Effector memory CD4-positive, alpha-beta T cell (primary cell): ENCODE data around the gene MAST3.

Experiments
- DNase-seq, 3 donors: peaks; one replicate each; pipeline ENCODE4 v3.0.0-alpha.2; 2020
- H3K27ac ChIP-seq: 2 replicates; pipeline ENCODE4 v1.7.0; 2013; ENCODE audit warnings: mild to moderate bottlenecking, low read length, moderate library complexity; ENCODE audit not compliant: insufficient read depth, poor library complexity, severe bottlenecking
- H3K27me3 ChIP-seq: replicated peaks from 2 replicates; pipeline ENCODE4 v1.7.0; 2013; ENCODE audit warnings: mild to moderate bottlenecking, low read length; ENCODE audit not compliant: insufficient read depth, control insufficient read depth, poor library complexity, severe bottlenecking
- H3K36me3 ChIP-seq: 2 replicates; pipeline ENCODE4 v1.7.0; 2013; ENCODE audit warnings: mild to moderate bottlenecking, low read length, moderate library complexity; ENCODE audit not compliant: control insufficient read depth, insufficient read depth
- H3K4me1 ChIP-seq: 2 replicates; pipeline ENCODE4 v1.7.0; 2013; ENCODE audit warnings: low read length, mild to moderate bottlenecking; ENCODE audit not compliant: control insufficient read depth, insufficient read depth, poor library complexity, severe bottlenecking
- H3K4me3 ChIP-seq: 2 replicates; pipeline ENCODE4 v1.7.0; 2013; ENCODE audit warnings: low read length, low read depth, mild to moderate bottlenecking; ENCODE audit not compliant: insufficient read depth, poor library complexity, severe bottlenecking
- H3K9me3 ChIP-seq: 2 replicates; pipeline ENCODE4 v1.7.0; 2013; ENCODE audit warnings: mild to moderate bottlenecking, low read length, moderate library complexity; ENCODE audit not compliant: control insufficient read depth
- total RNA-seq, 3 donors: gene quantifications; one replicate each; lab custom pipeline; 2026; lab: John Stamatoyannopoulos, UW

Gene MAST3
- 67.6 to 133 (median 103) reads per million in 3 donors for total RNA-seq

GRCh38 chr19:18097217-18097992, at the start of gene MAST3:
MAST3 (plus strand) TSS chr19:18097778; CDS start chr19:18097793, 15 bp downstream.
- Histone ChIP-seq H3K4me1 (peaks cover 22% of the 10 kb centered on the region), H3K27ac (peak within 1 kb of the TSS; percentile 52), H3K9me3 (no peaks in the 10 kb centered on the region), H3K36me3 (no peaks in the 10 kb centered on the region), H3K4me3 (peak within 1 kb of the TSS; percentile 56), H3K27me3 (no peaks in the 10 kb centered on the region)
- DNase-seq: peak; percentile 86 to 89 (median 89)

GRCh38 chr19:18049385-18049784, 48.2 kb upstream of the MAST3 start:
- Histone ChIP-seq H3K4me3 (no peak overlapping the region), H3K4me1 (peaks cover 20% of the 10 kb centered on the region), H3K27ac (no peak overlapping the region), H3K9me3 (no peaks in the 10 kb centered on the region), H3K27me3 (no peaks in the 10 kb centered on the region), H3K36me3 (no peaks in the 10 kb centered on the region)
- no peak for DNase-seq

- no peaks in the 10 kb centered on the region for H3K9me3 ChIP-seq
- H3K36me3 ChIP-seq: no peaks in the 10 kb centered on the region
- H3K4me1 ChIP-seq: peaks cover 8% of the 10 kb centered on the region
- DNase-seq: no peak
- H3K4me3 ChIP-seq: no peak overlapping the region
- H3K27ac ChIP-seq: no peak overlapping the region
- H3K27me3 ChIP-seq: no peaks in the 10 kb centered on the region
Observed at GRCh38 chr19:18051887-18052286, 45.7 kb upstream of the MAST3 start.

- Histone ChIP-seq H3K27me3 (no peaks in the 10 kb centered on the region), H3K9me3 (no peaks in the 10 kb centered on the region), H3K4me1 (peaks cover 15% of the 10 kb centered on the region), H3K36me3 (no peaks in the 10 kb centered on the region), H3K4me3 (no peak overlapping the region), H3K27ac (no peak overlapping the region)
- no peak for DNase-seq
Observed at GRCh38 chr19:18053576-18054219, 43.9 kb upstream of the MAST3 start.

- no peak overlapping the region for H3K27ac ChIP-seq
- no peaks in the 10 kb centered on the region for H3K27me3 ChIP-seq
- no peak for DNase-seq
- peaks cover 7% of the 10 kb centered on the region for H3K4me1 ChIP-seq
- H3K9me3 ChIP-seq: no peaks in the 10 kb centered on the region
- H3K4me3 ChIP-seq: no peak overlapping the region
- peaks cover 11% of the 10 kb centered on the region for H3K36me3 ChIP-seq
Observed at GRCh38 chr19:18055967-18056366, 41.6 kb upstream of the MAST3 start.

- no peak overlapping the region for H3K27ac ChIP-seq
- DNase-seq: no peak
Observed at GRCh38 chr19:18057557-18057956, 40.0 kb upstream of the MAST3 start.

GRCh38 chr19:18058208-18059009, 39.2 kb upstream of the MAST3 start:
- Histone ChIP-seq H3K27me3 (no peaks in the 10 kb centered on the region), H3K4me1 (peaks cover 7% of the 10 kb centered on the region), H3K4me3 (no peak overlapping the region), H3K36me3 (peaks cover 14% of the 10 kb centered on the region), H3K27ac (peak overlapping the region; percentile 17), H3K9me3 (no peaks in the 10 kb centered on the region)
- peak; percentile 67 to 72 (median 68) for DNase-seq

More at GRCh38 chr19:18057557-18057956, 40.0 kb upstream of the MAST3 start:
- peaks cover 11% of the 10 kb centered on the region for H3K36me3 ChIP-seq
- no peak overlapping the region for H3K4me3 ChIP-seq
- H3K4me1 ChIP-seq: peaks cover 7% of the 10 kb centered on the region
- no peaks in the 10 kb centered on the region for H3K27me3 ChIP-seq
- no peaks in the 10 kb centered on the region for H3K9me3 ChIP-seq

GRCh38 chr19:18059297-18059696, 38.3 kb upstream of the MAST3 start:
- H3K9me3 ChIP-seq: no peaks in the 10 kb centered on the region
- H3K4me3 ChIP-seq: no peak overlapping the region
- H3K27me3 ChIP-seq: no peaks in the 10 kb centered on the region
- peaks cover 7% of the 10 kb centered on the region for H3K4me1 ChIP-seq
- no peak for DNase-seq
- H3K36me3 ChIP-seq: peaks cover 17% of the 10 kb centered on the region
- no peak overlapping the region for H3K27ac ChIP-seq

- Histone ChIP-seq H3K27ac (no peak overlapping the region), H3K4me3 (no peak overlapping the region), H3K4me1 (peaks cover 7% of the 10 kb centered on the region), H3K9me3 (no peaks in the 10 kb centered on the region), H3K27me3 (no peaks in the 10 kb centered on the region), H3K36me3 (peaks cover 17% of the 10 kb centered on the region)
- no peak for DNase-seq
Observed at GRCh38 chr19:18059902-18060301, 37.7 kb upstream of the MAST3 start.
